ENCODE results near the gene LRRC8E. TPM values are rescaled to one million over a fixed set of nuclear protein-coding genes. Genes with fewer than 3 reads are reported as not detected.

The LRRC8E gene
- total RNA-seq, 4 donors from 2014 or later = 0.15 to 2.1 TPM; not detected in 2

DNA sequence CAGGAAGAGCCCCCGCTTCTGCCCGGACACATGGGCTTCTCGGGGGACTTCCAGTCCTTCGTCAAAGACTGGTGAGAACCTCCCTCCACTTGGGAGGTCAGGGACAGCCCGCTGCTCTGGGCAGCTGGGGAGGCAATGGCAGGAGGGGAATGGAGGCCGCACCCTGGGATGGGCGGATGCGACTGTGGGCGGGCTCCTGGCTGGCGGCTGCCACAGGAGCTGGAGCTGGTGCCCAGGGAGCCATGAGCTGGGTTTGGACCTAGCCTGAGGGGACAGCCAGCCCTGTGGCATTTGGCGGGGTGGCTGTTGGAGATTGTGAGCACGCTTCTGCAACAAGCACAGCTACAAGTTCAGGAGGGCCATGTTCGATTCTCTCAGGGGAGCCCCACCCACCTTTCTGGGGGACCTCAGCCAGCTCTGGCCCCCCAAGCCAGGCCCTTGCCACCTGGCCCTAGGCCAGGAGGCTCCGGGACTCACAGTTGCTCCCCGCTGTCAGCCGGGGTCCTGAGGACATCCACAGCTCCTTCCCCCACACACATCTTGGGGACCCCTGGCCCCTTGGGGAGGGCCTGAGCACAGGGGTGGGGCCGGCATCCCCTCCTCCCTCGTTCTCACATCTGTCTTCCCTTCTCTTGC is 23.3 kb downstream of the LRRC8E start:
- Histone ChIP-seq H3K36me3 (no peaks in the 10 kb centered on the region), H3K4me1 (peaks cover 0 to 11% of the 10 kb centered on the region in 2 donors), H3K4me3 (no peak overlapping the region), H3K9me3 (no peaks in the 10 kb centered on the region), H3K27ac (no peak overlapping the region), H3K27me3 (peaks cover 5 to 6% of the 10 kb centered on the region in 2 donors)
- intact Hi-C loops (cut with DNase I; ENCODE audit: low total_unique reads) = no loop called here
- TF ChIP-seq POLR2A (IDR thresholded peaks at IDR 0.05) = no peak
- TF ChIP-seq, protein P1, sequence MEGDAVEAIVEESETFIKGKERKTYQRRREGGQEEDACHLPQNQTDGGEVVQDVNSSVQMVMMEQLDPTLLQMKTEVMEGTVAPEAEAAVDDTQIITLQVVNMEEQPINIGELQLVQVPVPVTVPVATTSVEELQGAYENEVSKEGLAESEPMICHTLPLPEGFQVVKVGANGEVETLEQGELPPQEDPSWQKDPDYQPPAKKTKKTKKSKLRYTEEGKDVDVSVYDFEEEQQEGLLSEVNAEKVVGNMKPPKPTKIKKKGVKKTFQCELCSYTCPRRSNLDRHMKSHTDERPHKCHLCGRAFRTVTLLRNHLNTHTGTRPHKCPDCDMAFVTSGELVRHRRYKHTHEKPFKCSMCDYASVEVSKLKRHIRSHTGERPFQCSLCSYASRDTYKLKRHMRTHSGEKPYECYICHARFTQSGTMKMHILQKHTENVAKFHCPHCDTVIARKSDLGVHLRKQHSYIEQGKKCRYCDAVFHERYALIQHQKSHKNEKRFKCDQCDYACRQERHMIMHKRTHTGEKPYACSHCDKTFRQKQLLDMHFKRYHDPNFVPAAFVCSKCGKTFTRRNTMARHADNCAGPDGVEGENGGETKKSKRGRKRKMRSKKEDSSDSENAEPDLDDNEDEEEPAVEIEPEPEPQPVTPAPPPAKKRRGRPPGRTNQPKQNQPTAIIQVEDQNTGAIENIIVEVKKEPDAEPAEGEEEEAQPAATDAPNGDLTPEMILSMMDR (IDR thresholded peaks at IDR 0.05) = no peak
- no peak for DNase-seq

DNA sequence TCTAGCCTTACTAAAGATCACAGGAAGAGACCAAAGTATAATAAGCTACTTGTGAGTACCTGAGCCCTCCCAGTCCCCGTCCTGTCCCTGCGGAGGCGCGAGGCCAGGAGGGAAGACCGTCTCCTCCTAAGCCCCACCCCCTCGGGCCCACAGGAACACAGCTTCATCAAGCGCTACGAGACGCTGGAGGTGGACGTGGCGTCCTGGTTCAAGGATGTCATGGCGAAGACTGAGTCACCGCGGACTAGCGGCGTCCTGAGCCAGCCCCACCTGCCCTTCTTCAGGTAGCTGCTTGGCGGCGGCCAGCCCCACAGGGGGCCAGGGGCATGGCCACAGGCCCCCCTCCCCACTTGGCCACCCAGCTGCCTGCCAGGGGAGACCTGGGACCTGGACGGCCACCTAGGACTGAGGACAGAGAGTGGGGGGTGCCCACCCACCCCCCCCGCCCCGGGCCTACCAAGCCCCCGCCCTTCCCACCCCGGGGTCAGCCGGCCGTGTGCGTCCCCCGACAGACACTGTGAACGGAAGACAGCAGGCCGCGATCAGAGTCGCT is 23.9 kb downstream of the LRRC8E start:
- Histone ChIP-seq H3K9me3 (no peaks in the 10 kb centered on the region), H3K36me3 (no peaks in the 10 kb centered on the region), H3K4me1 (peaks cover 0 to 14% of the 10 kb centered on the region in 2 donors), H3K27ac (no peak overlapping the region), H3K27me3 (peaks cover 6 to 7% of the 10 kb centered on the region in 2 donors), H3K4me3 (no peak overlapping the region)
- peak in 1 of 2 donors; percentile 17 for DNase-seq
- TF ChIP-seq POLR2A (IDR thresholded peaks at IDR 0.05) = no peak
- TF ChIP-seq, protein P1 (IDR thresholded peaks at IDR 0.05) = no peak
- intact Hi-C loops (cut with DNase I; ENCODE audit: low total_unique reads) = no loop called here

DNA sequence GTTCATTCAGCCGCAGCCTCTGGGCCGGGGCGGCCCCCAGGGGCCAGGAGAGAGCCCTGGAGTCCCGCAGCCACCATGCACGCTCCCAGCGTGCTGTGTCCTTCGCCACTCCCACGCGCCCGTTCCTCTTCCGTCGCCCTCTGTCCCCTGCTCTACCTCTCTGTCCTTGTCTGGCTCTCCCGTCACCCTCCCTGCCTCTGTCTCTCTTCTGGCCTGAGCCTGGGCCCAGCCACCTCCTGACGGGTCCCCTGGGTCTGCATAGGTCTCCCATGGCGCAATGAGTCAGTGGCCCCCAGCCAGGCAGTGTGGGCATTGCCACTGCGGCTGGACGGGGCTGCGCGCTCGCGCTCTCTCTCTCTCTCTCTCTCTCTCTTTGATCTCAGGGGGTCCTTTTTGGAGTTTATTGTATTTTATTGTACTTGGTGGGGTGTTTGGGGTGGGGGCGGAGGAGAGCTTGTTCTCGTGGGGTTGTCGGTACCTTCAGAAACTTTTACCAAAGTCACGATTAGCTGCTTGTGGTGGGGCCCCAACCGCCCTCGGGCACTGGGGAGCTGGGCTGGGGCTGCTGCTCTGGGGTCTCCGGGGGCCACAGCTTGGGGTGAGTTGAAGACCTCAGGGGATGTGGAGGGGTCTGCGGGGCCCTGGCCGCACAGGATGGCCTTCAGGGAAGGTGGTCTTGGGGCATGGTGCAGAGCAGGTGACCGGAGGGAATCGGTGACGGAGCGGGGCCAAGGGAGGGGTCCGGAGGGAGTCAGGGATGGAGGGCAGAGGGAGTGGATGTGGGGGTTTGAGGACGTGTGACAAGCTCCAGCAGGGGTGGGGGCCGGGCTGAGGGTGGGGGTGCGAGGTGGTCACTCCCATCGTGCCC is 24.6 kb downstream of the LRRC8E start:
- Histone ChIP-seq H3K9me3 (no peaks in the 10 kb centered on the region), H3K36me3 (no peaks in the 10 kb centered on the region), H3K27ac (no peak overlapping the region), H3K4me1 (peaks cover 0 to 21% of the 10 kb centered on the region in 2 donors), H3K27me3 (peaks cover 6 to 7% of the 10 kb centered on the region in 2 donors), H3K4me3 (no peak overlapping the region)
- TF ChIP-seq, protein P1 (IDR thresholded peaks at IDR 0.05) = no peak
- no peak for TF ChIP-seq POLR2A (IDR thresholded peaks at IDR 0.05)
- intact Hi-C loops (cut with DNase I; ENCODE audit: low total_unique reads) = no loop called here
- peak in 1 of 2 donors; percentile 19 for DNase-seq

DNA sequence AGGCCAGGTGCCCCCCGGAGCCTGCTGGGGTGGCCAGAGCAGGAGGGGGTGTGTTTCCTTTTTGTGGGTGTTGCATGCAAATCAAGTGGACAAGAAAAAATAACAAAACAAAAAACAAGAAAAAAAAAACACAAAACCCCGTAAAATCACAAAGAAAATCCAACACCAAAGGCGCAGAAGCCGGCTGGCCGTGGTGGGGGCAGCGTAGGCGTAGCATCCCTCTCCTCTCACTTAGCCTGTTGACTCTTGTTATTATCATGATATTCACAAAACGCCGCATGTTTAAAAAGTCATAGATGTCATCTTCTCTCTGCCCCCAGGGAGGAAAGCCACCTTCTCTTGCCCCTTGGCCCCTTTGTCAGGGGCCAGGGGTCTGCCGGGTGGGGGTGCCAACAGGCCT is 25.3 kb downstream of the LRRC8E start:
- peaks cover 6 to 7% of the 10 kb centered on the region in 2 donors for H3K27me3 ChIP-seq
- H3K4me3 ChIP-seq = no peak overlapping the region
- peaks cover 0 to 23% of the 10 kb centered on the region in 2 donors for H3K4me1 ChIP-seq
- no peak for TF ChIP-seq POLR2A (IDR thresholded peaks at IDR 0.05)
- TF ChIP-seq, protein P1 (IDR thresholded peaks at IDR 0.05) = no peak
- H3K36me3 ChIP-seq = no peaks in the 10 kb centered on the region
- intact Hi-C loops (cut with DNase I; ENCODE audit: low total_unique reads) = no loop called here
- no peak for DNase-seq
- H3K27ac ChIP-seq = no peak overlapping the region
- H3K9me3 ChIP-seq = no peaks in the 10 kb centered on the region

DNA sequence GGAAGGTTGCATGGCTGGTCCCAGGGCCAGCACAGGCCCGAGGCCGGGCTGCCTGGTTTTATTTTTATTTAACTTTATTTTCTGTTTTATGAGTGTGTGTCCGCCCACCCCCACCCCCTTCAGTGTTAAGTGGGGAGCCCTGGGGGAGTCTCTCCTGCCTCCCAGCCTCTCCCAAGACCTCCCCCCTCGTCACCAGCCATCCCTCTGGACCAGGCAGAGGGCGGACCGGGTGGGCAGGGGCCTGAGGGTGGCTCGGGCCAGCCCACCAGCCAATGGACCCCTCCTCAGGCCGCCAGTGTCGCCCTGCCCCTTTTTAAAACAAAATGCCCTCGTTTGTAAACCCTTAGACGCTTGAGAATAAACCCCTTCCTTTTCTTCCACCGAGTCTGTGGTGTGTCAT is 25.8 kb downstream of the LRRC8E start:
- peaks cover 6 to 7% of the 10 kb centered on the region in 2 donors for H3K27me3 ChIP-seq
- no peaks in the 10 kb centered on the region for H3K36me3 ChIP-seq
- no peak overlapping the region for H3K27ac ChIP-seq
- intact Hi-C loops (cut with DNase I; ENCODE audit: low total_unique reads) = no loop called here
- H3K4me1 ChIP-seq = peaks cover 0 to 23% of the 10 kb centered on the region in 2 donors
- TF ChIP-seq, protein P1 (IDR thresholded peaks at IDR 0.05) = no peak
- TF ChIP-seq POLR2A (IDR thresholded peaks at IDR 0.05) = no peak
- H3K4me3 ChIP-seq = no peak overlapping the region
- DNase-seq = no peak
- no peaks in the 10 kb centered on the region for H3K9me3 ChIP-seq

Data from uterus (tissue), 4 donors.